GM12878 (cell line): ENCODE data around the gene ZBTB9. TPM values are rescaled to one million over a fixed set of nuclear protein-coding genes. Genes with fewer than 3 reads are reported as not detected.

Experiments used
- BHLHE40 ChIP-seq, 2 experiments: fragments of 450-650 bp in 1 of 2; IDR thresholded peaks; 2 replicates each; pipeline ENCODE4 v1.6.1; 2011 to 2017; ENCODE audit warnings: low read depth in 2 of 2, borderline replicate concordance in 1 of 2, improper control_type of control experiment in 1 of 2, low read length in 1 of 2, mild to moderate bottlenecking in 1 of 2
- BMI1 ChIP-seq: fragments of 450-650 bp; IDR thresholded peaks from 2 replicates; pipeline ENCODE4 v1.6.1; 2016; ENCODE audit warnings: mild to moderate bottlenecking, moderate library complexity, borderline replicate concordance
- CBFB ChIP-seq: IDR thresholded peaks from 2 replicates; pipeline ENCODE4 v1.6.1; 2016; ENCODE audit warnings: antibody characterized with exemption, low read depth
- CHD1 ChIP-seq: IDR thresholded peaks from 2 replicates; pipeline ENCODE4 v1.6.1; 2012; ENCODE audit warnings: low read depth, low read length, improper control_type of control experiment
- DPF2 ChIP-seq: fragments of 450-650 bp; IDR thresholded peaks from 2 replicates; pipeline ENCODE4 v1.6.1; 2017; ENCODE audit warnings: mild to moderate bottlenecking
- EED ChIP-seq: sonication (generic); IDR thresholded peaks from 2 replicates; pipeline ENCODE4 v1.6.1; 2016; ENCODE audit warnings: antibody characterized with exemption, low read depth
- GATAD2B ChIP-seq: fragments of 450-650 bp; conservative IDR thresholded peaks from 2 replicates; pipeline ENCODE4 v1.6.1; 2017; ENCODE audit warnings: low read depth, mild to moderate bottlenecking, moderate library complexity
- HDAC6 ChIP-seq: fragments of 200-600 bp; sonication (generic); IDR thresholded peaks from one replicate; pipeline ENCODE4 v1.8.0; 2017; ENCODE audit warnings: antibody characterized with exemption; ENCODE audit not compliant: unreplicated experiment
- IRF4 ChIP-seq: IDR thresholded peaks from 2 replicates; pipeline ENCODE4 v1.6.1; 2011; ENCODE audit warnings: low read depth, low read length
- MXI1 ChIP-seq: fragments of 150-350 bp; IDR thresholded peaks from 2 replicates; pipeline ENCODE4 v1.6.1; 2011; ENCODE audit warnings: low read depth, mild to moderate bottlenecking, inconsistent platforms, low read length, improper control_type of control experiment
- NKRF ChIP-seq: fragments of 450-650 bp; conservative IDR thresholded peaks from 2 replicates; pipeline ENCODE4 v1.6.1; 2017; ENCODE audit warnings: mild to moderate bottlenecking, moderate library complexity
- POLR2AphosphoS5 ChIP-seq: IDR thresholded peaks from 2 replicates; pipeline ENCODE4 v1.6.1; 2011; ENCODE audit warnings: mild to moderate bottlenecking, low read length, inconsistent platforms
- SPI1 ChIP-seq: IDR thresholded peaks from 2 replicates; pipeline ENCODE4 v1.6.1; 2011; ENCODE audit warnings: low read depth, mild to moderate bottlenecking, low read length, moderate library complexity, borderline replicate concordance; ENCODE audit not compliant: insufficient read depth
- STAT1 ChIP-seq: fragments of 450-650 bp; conservative IDR thresholded peaks from 2 replicates; pipeline ENCODE4 v1.6.1; 2014; ENCODE audit warnings: antibody characterized with exemption, mild to moderate bottlenecking
- STAT3 ChIP-seq: IDR thresholded peaks from 2 replicates; pipeline ENCODE4 v1.6.1; 2011; ENCODE audit warnings: low read depth, low read length, improper control_type of control experiment
- TCF3 ChIP-seq: IDR thresholded peaks from 2 replicates; pipeline ENCODE4 v1.6.1; 2012; ENCODE audit warnings: low read depth, mild to moderate bottlenecking, low read length, borderline replicate concordance; ENCODE audit not compliant: insufficient read depth
- YBX1 ChIP-seq: fragments of 450-650 bp; IDR thresholded peaks from 2 replicates; pipeline ENCODE4 v1.6.1; 2016; ENCODE audit warnings: antibody characterized with exemption
- ZNF592 ChIP-seq: fragments of 450-650 bp; IDR thresholded peaks from 2 replicates; pipeline ENCODE4 v1.6.1; 2017; ENCODE audit warnings: mild to moderate bottlenecking, moderate library complexity
- ZNF622 ChIP-seq: fragments of 450-650 bp; IDR thresholded peaks from 2 replicates; pipeline ENCODE4 v1.6.1; 2017; ENCODE audit warnings: mild to moderate bottlenecking, inconsistent platforms
- polyA plus RNA-seq, 11 experiments: library from polyadenylated mRNA; depleted of rRNA in 4 of 11; unstranded in 6 of 11; stranded (reverse) in 5 of 11; fragments of >200 nt; fragmentation: Nextera tagmentation in 4 of 11; fragmentation: Illumina TruSeq in 1 of 11; extraction: Ambion mirVana in 4 of 11; extraction: Trizol in 1 of 11; gene quantifications; 1 replicate in 1 of 11; 2 replicates in 10 of 11; pipeline versions ENCODE4 v1.2.1 to v1.2.3, GENCODE V29; 2011 to 2016; ENCODE audit warnings: inconsistent platforms in 2 of 11, missing spikeins in 2 of 11, low read depth in 1 of 11
- total RNA-seq, 4 experiments: library from RNA; depleted of rRNA in 3 of 4; stranded (reverse); fragments of >200 nt in 3 of 4; fragmentation: Illumina TruSeq in 1 of 4; extraction: Trizol in 1 of 4; gene quantifications; 2 replicates each; pipeline versions ENCODE4 v1.2.1 to v1.2.3, GENCODE V29; 2013 to 2021
- TF ChIP-seq, protein P1 (sequence below): fragments of 150-350 bp; IDR thresholded peaks from 2 replicates; pipeline ENCODE4 v1.6.1; 2016; ENCODE audit warnings: low read depth, low read length

The ZBTB9 gene
- total and polyA plus RNA-seq, 10 of the 15 experiments (the other 5 are each of a cell fraction or from before 2014, with no cell fraction given) = 1.5 to 12.7 (median 6.9) TPM

DNA sequence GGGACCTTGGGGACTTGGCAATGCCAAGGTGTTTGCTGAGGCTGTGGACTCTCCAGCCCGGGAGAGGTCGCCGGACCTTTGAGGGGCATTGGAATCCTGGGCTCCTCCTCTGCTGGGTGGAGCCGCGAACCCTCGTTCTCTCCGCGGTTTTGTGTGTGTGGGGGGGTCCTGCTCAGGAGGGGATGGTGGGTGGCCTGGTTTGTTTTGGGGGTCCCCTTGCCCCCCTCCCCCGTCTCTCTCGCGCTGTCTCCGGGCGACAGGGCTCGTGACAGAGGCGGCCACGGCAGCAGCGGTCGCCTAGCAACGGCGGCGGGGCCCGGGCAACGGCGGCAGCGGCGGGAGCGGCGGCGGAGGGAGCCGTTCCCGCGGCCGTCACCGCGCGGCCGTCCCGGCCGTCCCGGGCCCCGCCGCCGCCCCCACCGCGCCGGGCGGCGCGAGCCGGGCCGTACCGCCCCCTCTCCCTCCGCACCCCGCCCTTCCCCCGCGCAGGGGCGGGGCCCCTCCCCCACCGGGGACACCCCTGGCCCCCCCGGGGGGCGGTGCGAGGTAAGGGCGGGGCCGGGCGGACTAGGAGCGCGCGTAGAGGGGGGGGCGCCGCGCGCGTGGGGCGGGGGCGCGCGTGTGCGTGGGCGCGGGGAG is 26.7 kb upstream of the ZBTB9 start (continued):
- TF ChIP-seq, protein P1, sequence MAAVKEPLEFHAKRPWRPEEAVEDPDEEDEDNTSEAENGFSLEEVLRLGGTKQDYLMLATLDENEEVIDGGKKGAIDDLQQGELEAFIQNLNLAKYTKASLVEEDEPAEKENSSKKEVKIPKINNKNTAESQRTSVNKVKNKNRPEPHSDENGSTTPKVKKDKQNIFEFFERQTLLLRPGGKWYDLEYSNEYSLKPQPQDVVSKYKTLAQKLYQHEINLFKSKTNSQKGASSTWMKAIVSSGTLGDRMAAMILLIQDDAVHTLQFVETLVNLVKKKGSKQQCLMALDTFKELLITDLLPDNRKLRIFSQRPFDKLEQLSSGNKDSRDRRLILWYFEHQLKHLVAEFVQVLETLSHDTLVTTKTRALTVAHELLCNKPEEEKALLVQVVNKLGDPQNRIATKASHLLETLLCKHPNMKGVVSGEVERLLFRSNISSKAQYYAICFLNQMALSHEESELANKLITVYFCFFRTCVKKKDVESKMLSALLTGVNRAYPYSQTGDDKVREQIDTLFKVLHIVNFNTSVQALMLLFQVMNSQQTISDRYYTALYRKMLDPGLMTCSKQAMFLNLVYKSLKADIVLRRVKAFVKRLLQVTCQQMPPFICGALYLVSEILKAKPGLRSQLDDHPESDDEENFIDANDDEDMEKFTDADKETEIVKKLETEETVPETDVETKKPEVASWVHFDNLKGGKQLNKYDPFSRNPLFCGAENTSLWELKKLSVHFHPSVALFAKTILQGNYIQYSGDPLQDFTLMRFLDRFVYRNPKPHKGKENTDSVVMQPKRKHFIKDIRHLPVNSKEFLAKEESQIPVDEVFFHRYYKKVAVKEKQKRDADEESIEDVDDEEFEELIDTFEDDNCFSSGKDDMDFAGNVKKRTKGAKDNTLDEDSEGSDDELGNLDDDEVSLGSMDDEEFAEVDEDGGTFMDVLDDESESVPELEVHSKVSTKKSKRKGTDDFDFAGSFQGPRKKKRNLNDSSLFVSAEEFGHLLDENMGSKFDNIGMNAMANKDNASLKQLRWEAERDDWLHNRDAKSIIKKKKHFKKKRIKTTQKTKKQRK = no peak
- no peak for TF ChIP-seq IRF4
- no peak for TF ChIP-seq SPI1
- no peak for TF ChIP-seq ZNF592
- no peak; the same call in 1 of the 2 replicates for TF ChIP-seq GATAD2B
- TF ChIP-seq STAT3 = no peak
- no peak for TF ChIP-seq CBFB
- peak; percentile 62 for TF ChIP-seq MXI1
- no peak for TF ChIP-seq POLR2AphosphoS5
- no peak for TF ChIP-seq TCF3
- no peak for TF ChIP-seq ZNF622
- TF ChIP-seq BMI1 = peak; percentile 77
- no peak for TF ChIP-seq CHD1
- TF ChIP-seq DPF2 = peak; percentile 23; the same call in 1 of the 2 replicates
- TF ChIP-seq STAT1 = no peak
- peak; percentile 51 to 86; a peak in 3 of 4 replicates for TF ChIP-seq BHLHE40 (IDR thresholded peaks at IDR 0.05; ENCODE audit: borderline replicate concordance in 1 of 2, low read depth in 2 of 2, low read length in 1 of 2)
- no peak for TF ChIP-seq EED
- no peak for TF ChIP-seq YBX1
- TF ChIP-seq NKRF = peak; percentile 81; the same call in 1 of the 2 replicates
- no peak for TF ChIP-seq HDAC6
